Prostate gland (tissue), 2 donors: ENCODE measurements around the gene TAGLN. TPM values are rescaled to one million over a fixed set of nuclear protein-coding genes. Genes with fewer than 3 reads are reported as not detected.

ENCODE experiments used
- DNase-seq: peaks from one replicate; pipeline ENCODE4 v3.0.0-alpha.2; 2019; ENCODE audit warnings: low spot score
- H3K27ac ChIP-seq, 2 donors: fragments of 200-600 bp; sonication (generic); 2 replicates each; pipeline ENCODE4 v1.5.1; 2017 to 2019
- H3K27me3 ChIP-seq: fragments of 200-600 bp; sonication (generic); replicated peaks from 2 replicates; pipeline ENCODE4 v1.5.1; 2019; ENCODE audit not compliant: insufficient read depth
- H3K36me3 ChIP-seq, 2 donors: fragments of 200-600 bp; sonication (generic); 1 replicate in 1 of 2; 2 replicates in 1 of 2; pipeline versions ENCODE4 v1.5.1 to v1.8.1; 2017 to 2019
- H3K4me1 ChIP-seq: fragments of 200-600 bp; sonication (generic); replicated peaks from 2 replicates; pipeline ENCODE4 v1.5.1; 2019
- H3K4me3 ChIP-seq, 2 donors: fragments of 200-600 bp; sonication (generic); 2 replicates each; pipeline ENCODE4 v1.5.1; 2017 to 2019
- H3K9me3 ChIP-seq: fragments of 200-600 bp; sonication (generic); 2 replicates; pipeline ENCODE4 v1.5.1; 2017
- POLR2A ChIP-seq: fragments of 450-650 bp; IDR thresholded peaks from one replicate; pipeline ENCODE4 v1.6.1; 2016; ENCODE audit warnings: antibody characterized with exemption, mild to moderate bottlenecking
- POLR2AphosphoS5 ChIP-seq: sonication (generic); formaldehyde crosslinking; IDR thresholded peaks from one replicate; pipeline ENCODE4 v1.6.1; 2017; ENCODE audit warnings: antibody characterized with exemption
- WGBS: methylation state at CpG from one replicate; pipeline ENCODE4 v1.1.5; 2018; 5-methylcytosine and 5-hydroxymethylcytosine counted together
- intact Hi-C: fragments of 100-400 bp; cut with DNase I; formaldehyde crosslinking; loops from one replicate; pipeline ENCODE4 v1.14.2; 2022
- total RNA-seq, 2 donors: library from RNA; depleted of rRNA; stranded (reverse); fragments of >200 nt; gene quantifications; one replicate each; pipeline ENCODE4 v1.1.0, GENCODE V29; 2016
- TF ChIP-seq, protein P1 (sequence below), 4 experiments: fragments of 200-600 bp in 2 of 4; fragments of 450-650 bp in 2 of 4; sonication (generic) in 2 of 4; IDR thresholded peaks; 1 replicate in 3 of 4; 2 replicates in 1 of 4; pipeline ENCODE4 v1.5.1; 2016 to 2019; ENCODE audit warnings: antibody characterized with exemption in 4 of 4, mild to moderate bottlenecking in 2 of 4, moderate library complexity in 2 of 4

TAGLN gene
- total RNA-seq, 2 donors from 2014 or later = 2,153 to 2,440 TPM

DNA sequence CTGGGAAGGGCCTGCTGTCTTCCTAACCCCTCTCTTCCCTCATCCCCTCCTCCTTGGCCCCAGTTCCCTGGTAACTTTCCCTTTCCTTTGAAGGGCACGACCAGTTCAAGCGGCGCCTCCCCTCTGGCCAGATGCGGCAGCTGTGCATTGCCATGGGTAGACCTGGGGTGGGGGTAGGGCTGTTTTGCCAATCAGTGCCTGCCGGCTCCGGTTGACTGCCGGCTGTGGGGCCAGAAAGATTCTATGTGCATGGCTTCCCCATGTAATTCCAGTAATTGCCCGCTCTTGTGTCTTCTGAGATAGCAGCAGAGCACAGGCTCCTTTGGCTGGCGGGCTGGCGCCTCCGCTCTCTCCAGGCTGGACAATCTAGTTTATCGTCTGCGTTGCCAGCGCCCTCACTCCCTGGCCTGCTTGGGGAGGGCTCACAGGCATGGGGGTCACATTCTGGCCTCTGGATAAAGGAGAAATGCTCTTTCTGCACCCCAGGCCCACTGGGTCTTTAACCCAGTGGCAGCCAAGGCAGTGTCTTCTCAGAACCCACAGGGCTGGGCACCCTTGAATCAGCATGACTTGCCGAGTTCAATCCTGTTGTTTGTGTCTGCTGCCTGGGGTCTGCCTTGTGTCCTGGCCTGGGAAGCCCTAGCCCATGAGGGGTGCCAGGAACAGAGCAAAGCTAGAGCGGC lies 11.2 kb upstream of the TAGLN start:
- intact Hi-C loops = no loop called here
- no peak overlapping the region for H3K4me3 ChIP-seq
- 87% methylated on average over 16 of the region's 16 CpGs for WGBS
- H3K36me3 ChIP-seq = peaks cover 18 to 38% of the 10 kb centered on the region in 2 donors
- DNase-seq = no peak
- H3K27ac ChIP-seq = peak overlapping the region in 1 of 2 donors; percentile 98
- TF ChIP-seq POLR2A (no peak), POLR2AphosphoS5 (no peak)
- TF ChIP-seq, protein P1, sequence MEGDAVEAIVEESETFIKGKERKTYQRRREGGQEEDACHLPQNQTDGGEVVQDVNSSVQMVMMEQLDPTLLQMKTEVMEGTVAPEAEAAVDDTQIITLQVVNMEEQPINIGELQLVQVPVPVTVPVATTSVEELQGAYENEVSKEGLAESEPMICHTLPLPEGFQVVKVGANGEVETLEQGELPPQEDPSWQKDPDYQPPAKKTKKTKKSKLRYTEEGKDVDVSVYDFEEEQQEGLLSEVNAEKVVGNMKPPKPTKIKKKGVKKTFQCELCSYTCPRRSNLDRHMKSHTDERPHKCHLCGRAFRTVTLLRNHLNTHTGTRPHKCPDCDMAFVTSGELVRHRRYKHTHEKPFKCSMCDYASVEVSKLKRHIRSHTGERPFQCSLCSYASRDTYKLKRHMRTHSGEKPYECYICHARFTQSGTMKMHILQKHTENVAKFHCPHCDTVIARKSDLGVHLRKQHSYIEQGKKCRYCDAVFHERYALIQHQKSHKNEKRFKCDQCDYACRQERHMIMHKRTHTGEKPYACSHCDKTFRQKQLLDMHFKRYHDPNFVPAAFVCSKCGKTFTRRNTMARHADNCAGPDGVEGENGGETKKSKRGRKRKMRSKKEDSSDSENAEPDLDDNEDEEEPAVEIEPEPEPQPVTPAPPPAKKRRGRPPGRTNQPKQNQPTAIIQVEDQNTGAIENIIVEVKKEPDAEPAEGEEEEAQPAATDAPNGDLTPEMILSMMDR (IDR thresholded peaks at IDR 0.05) = no peak
- H3K4me1 ChIP-seq = peaks cover 5% of the 10 kb centered on the region
- H3K27me3 ChIP-seq = no peaks in the 10 kb centered on the region
- no peaks in the 10 kb centered on the region for H3K9me3 ChIP-seq

DNA sequence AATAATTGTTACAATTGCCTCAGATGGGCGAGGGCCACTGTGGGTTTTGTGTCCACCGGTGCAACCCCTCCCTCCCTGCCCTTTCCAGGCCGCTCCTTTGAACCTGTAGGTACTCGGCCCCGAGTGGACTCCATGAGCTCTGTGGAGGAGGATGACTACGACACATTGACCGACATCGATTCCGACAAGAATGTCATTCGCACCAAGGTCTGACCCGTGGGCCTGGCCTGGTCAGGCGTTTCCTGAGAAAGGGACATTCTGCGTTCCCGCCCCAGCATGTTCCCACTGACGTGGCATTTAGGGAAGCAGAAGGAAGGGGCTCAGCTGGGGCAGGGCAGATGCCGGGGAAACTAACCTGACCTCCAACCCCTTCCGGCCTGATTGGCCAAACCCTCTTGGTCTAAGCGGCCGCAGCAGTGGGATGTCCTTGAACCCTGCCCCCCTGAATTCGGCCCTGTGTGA lies 10.5 kb upstream of the TAGLN start:
- Histone ChIP-seq H3K4me3 (no peak overlapping the region), H3K27me3 (no peaks in the 10 kb centered on the region), H3K36me3 (peaks cover 18 to 46% of the 10 kb centered on the region in 2 donors), H3K9me3 (no peaks in the 10 kb centered on the region), H3K27ac (no peak overlapping the region), H3K4me1 (peaks cover 5% of the 10 kb centered on the region)
- TF ChIP-seq POLR2A (no peak), POLR2AphosphoS5 (no peak)
- TF ChIP-seq, protein P1 (IDR thresholded peaks at IDR 0.05) = no peak
- 87% methylated on average over 20 of the region's 20 CpGs for WGBS
- no peak for DNase-seq
- intact Hi-C loops = no loop called here

DNA sequence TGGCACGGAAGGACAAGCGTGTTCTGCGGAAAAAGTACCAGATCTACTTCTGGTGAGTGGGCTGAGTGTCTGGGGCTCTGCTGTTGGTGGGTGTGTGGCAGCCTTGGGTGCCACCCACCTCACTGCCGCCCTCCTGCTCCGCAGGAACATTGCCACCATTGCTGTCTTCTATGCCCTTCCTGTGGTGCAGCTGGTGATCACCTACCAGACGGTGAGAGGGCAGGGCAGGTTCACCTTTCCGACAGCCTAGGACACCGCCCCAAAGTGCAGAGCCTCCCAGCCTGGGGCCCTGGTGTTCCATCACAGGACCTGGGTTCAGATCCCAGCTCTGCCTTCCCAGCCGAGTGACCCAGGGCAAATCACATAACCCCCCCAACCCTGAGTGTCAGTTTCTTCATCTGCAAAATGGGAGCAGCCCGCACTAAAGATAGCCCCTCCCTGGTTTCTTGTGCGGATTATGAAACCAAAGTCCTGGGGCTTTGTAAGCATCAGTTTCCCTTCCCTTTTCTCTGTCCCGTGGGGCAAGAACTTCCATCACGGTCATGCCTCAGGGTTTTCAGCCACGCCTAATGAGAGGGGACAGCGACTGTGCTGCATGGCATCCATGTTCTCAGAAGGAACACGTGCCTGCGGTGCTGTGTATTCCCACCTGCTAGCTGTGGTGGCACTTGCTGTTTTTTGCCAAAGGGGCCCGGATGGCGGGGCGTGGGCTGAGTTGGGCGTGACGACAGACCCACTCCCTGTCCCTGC lies 9.8 kb upstream of the TAGLN start:
- TF ChIP-seq, protein P1 (IDR thresholded peaks at IDR 0.05) = no peak
- no peak for TF ChIP-seq POLR2A
- no peak for TF ChIP-seq POLR2AphosphoS5
- 92% methylated on average over 22 of the region's 22 CpGs for WGBS
- Histone ChIP-seq H3K9me3 (no peaks in the 10 kb centered on the region), H3K27me3 (no peaks in the 10 kb centered on the region), H3K4me1 (peaks cover 5% of the 10 kb centered on the region), H3K36me3 (peaks cover 18 to 47% of the 10 kb centered on the region in 2 donors), H3K27ac (peak overlapping the region in 1 of 2 donors; percentile 27), H3K4me3 (no peak overlapping the region)
- no peak for DNase-seq
- intact Hi-C loops = no loop called here

DNA sequence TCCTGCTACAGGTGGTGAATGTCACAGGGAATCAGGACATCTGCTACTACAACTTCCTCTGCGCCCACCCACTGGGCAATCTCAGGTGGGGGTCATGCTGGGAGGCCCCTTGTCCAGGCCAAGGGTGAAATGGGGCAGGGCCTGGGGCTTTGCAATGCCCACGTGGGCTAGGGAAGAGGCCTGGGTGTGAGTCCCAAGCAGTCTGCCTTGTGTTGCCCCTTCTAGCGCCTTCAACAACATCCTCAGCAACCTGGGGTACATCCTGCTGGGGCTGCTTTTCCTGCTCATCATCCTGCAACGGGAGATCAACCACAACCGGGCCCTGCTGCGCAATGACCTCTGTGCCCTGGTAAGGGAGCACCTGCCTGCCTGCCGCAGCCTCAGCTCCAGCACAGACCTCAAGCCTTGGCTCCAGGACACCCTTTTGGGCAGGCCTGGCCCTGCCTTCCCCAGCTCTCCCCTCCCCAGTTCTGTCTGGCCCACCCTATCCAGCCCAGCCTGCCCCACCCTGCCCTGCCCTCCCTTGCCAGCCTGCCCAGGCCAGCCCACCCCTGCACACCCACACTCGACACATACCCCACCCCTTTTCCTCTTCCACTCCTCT lies 9.1 kb upstream of the TAGLN start:
- no peak overlapping the region for H3K4me3 ChIP-seq
- H3K36me3 ChIP-seq = peaks cover 18 to 47% of the 10 kb centered on the region in 2 donors
- peaks cover 5% of the 10 kb centered on the region for H3K4me1 ChIP-seq
- no peak for DNase-seq
- TF ChIP-seq, protein P1 (IDR thresholded peaks at IDR 0.05) = no peak
- TF ChIP-seq POLR2AphosphoS5 (no peak), POLR2A (no peak)
- whole genome bisulfite sequencing = 81% methylated on average over 8 of the region's 8 CpGs
- peak overlapping the region in 1 of 2 donors; percentile 27 for H3K27ac ChIP-seq
- no peaks in the 10 kb centered on the region for H3K9me3 ChIP-seq
- intact Hi-C loops = no loop called here
- no peaks in the 10 kb centered on the region for H3K27me3 ChIP-seq
